Sigmoid colon (tissue), 7 donors: ENCODE measurements around the gene HTT. TPM values are rescaled to one million over a fixed set of nuclear protein-coding genes. Genes with fewer than 3 reads are reported as not detected.

Experiments used
- DNase-seq: peaks from one replicate; pipeline ENCODE4 v3.0.0-alpha.2; 2019
- H3K27ac ChIP-seq, 4 donors: fragments of 200-600 bp; sonication (generic); one replicate each; pipeline ENCODE4 v1.5.1; 2016 to 2019; ENCODE audit warnings: mild to moderate bottlenecking in 1 of 4
- H3K27me3 ChIP-seq, 3 donors: fragments of 200-600 bp; sonication (generic); one replicate each; pipeline ENCODE4 v1.5.1; 2019; ENCODE audit warnings: mild to moderate bottlenecking in 1 of 3
- H3K36me3 ChIP-seq, 4 donors: fragments of 200-600 bp; sonication (generic); one replicate each; pipeline ENCODE4 v1.5.1; 2016 to 2019
- H3K4me1 ChIP-seq, 4 donors: fragments of 200-600 bp; sonication (generic); one replicate each; pipeline ENCODE4 v1.5.1; 2017 to 2019
- H3K4me3 ChIP-seq, 4 donors: fragments of 200-600 bp; sonication (generic); one replicate each; pipeline ENCODE4 v1.5.1; 2017 to 2019; ENCODE audit warnings: mild to moderate bottlenecking in 2 of 4, moderate library complexity in 1 of 4
- H3K9me3 ChIP-seq, 4 donors: fragments of 200-600 bp in 3 of 4; sonication (generic) in 3 of 4; one replicate each; pipeline versions ENCODE4 v1.5.1 to v1.6.1; 2013 to 2019
- CTCF ChIP-seq, 4 experiments: fragments of 450-650 bp in 3 of 4; fragments of 200-600 bp in 1 of 4; IDR thresholded peaks; one replicate each; pipeline ENCODE4 v1.5.1; 2016 to 2019; ENCODE audit warnings: antibody characterized with exemption in 4 of 4, mild to moderate bottlenecking in 3 of 4, moderate library complexity in 2 of 4
- EP300 ChIP-seq, 4 donors: sonication (generic); formaldehyde crosslinking; IDR thresholded peaks; one replicate each; pipeline ENCODE4 v1.6.1; 2017; ENCODE audit warnings: antibody characterized with exemption in 4 of 4
- POLR2A ChIP-seq, 2 donors: fragments of 450-650 bp; IDR thresholded peaks; one replicate each; pipeline ENCODE4 v1.6.1; 2016; ENCODE audit warnings: antibody characterized with exemption in 2 of 2, mild to moderate bottlenecking in 2 of 2, moderate library complexity in 2 of 2
- POLR2AphosphoS5 ChIP-seq, 4 donors: sonication (generic); formaldehyde crosslinking; IDR thresholded peaks; one replicate each; pipeline ENCODE4 v1.6.1; 2017; ENCODE audit warnings: antibody characterized with exemption in 4 of 4
- WGBS, 2 donors: extraction: QIAGEN DNeasy Blood & Tissue Kit; methylation state at CpG; one replicate each; pipeline ENCODE4 v1.1.7; 2013; 5-methylcytosine and 5-hydroxymethylcytosine counted together
- intact Hi-C: fragments of 100-400 bp; cut with DNase I; formaldehyde crosslinking; loops from one replicate; pipeline ENCODE4 v1.15.1; 2023
- polyA plus RNA-seq, 3 donors: library from polyadenylated mRNA; stranded (reverse); fragments of 200-250 nt; gene quantifications; one replicate each; pipeline ENCODE4 v1.2.3, GENCODE V29; 2013
- total RNA-seq, 4 donors: library from RNA; depleted of rRNA; stranded (reverse); fragments of >200 nt; gene quantifications; one replicate each; pipeline ENCODE4 v1.1.0, GENCODE V29; 2016
- donor health status: healthy with polysubstance abuse.
- donor health status: Bipolar disorder and iron deficiency.
- donor health status: healthy.

Gene HTT
- total and polyA plus RNA-seq, 7 donors = 6.5 to 41.5 (median 22.7) TPM

- Histone ChIP-seq H3K36me3 (peaks cover 25 to 75% (median 55%) of the 10 kb centered on the region in 4 donors), H3K4me3 (no peak overlapping the region), H3K9me3 (no peaks in the 10 kb centered on the region), H3K27ac (no peak overlapping the region), H3K4me1 (peaks cover 0 to 19% (median 9%) of the 10 kb centered on the region in 4 donors), H3K27me3 (no peaks in the 10 kb centered on the region)
- TF ChIP-seq POLR2A (IDR thresholded peaks at IDR 0.05) (no peak), CTCF (IDR thresholded peaks at IDR 0.05) (no peak), EP300 (IDR thresholded peaks at IDR 0.05) (no peak), POLR2AphosphoS5 (IDR thresholded peaks at IDR 0.05) (no peak)
- WGBS, 2 donors = 97% methylated on average over 17 of the region's 17 CpGs
- no peak for DNase-seq
- intact Hi-C loops = no loop called here
Observed at GRCh38 chr4:3229964-3230363, 155.5 kb downstream of the HTT start.

DNA sequence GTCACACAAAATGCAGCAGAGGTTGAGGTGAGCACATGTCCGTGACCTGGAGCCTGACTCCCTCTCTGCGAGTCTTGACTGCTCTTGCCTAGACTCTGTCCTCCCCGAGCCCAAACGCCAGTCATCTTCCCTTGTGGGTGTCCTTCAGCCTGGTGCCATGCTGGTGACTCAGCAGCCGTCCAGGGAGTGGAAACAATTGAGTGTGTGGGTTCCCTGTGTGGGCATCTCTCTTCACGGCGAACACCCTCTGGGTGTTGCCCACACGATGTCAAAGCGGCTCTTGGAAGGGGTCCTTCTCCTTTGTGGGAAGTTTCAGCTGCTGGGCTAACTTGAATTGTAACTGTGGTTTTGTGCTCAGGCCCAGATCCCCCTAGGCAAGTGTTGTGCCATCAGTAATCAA, 157.0 kb downstream of the HTT start:
- no peak for DNase-seq
- intact Hi-C loops = no loop called here
- TF ChIP-seq CTCF (IDR thresholded peaks at IDR 0.05) = no peak
- TF ChIP-seq POLR2A (IDR thresholded peaks at IDR 0.05) = no peak
- TF ChIP-seq EP300 (IDR thresholded peaks at IDR 0.05) = no peak
- no peak for TF ChIP-seq POLR2AphosphoS5 (IDR thresholded peaks at IDR 0.05)
- Histone ChIP-seq H3K27me3 (no peaks in the 10 kb centered on the region), H3K9me3 (no peaks in the 10 kb centered on the region), H3K36me3 (peaks cover 36 to 78% (median 67%) of the 10 kb centered on the region in 4 donors), H3K4me1 (peaks cover 0 to 13% (median 9%) of the 10 kb centered on the region in 4 donors), H3K27ac (no peak overlapping the region), H3K4me3 (no peak overlapping the region)
- 92% methylated on average over 9 of the region's 9 CpGs for WGBS, 2 donors

- peaks cover 36 to 83% (median 69%) of the 10 kb centered on the region in 4 donors for H3K36me3 ChIP-seq
- no peak for DNase-seq
- WGBS, 2 donors = 95 to 96% methylated on average over 16 of the region's 16 CpGs
Observed at GRCh38 chr4:3232001-3232400, 157.5 kb downstream of the HTT start.

GRCh38 chr4:3232871-3233271, 158.4 kb downstream of the HTT start:
- Histone ChIP-seq H3K9me3 (no peaks in the 10 kb centered on the region), H3K27me3 (no peaks in the 10 kb centered on the region), H3K36me3 (peaks cover 36 to 90% (median 69%) of the 10 kb centered on the region in 4 donors), H3K4me1 (peaks cover 0 to 6% (median 4%) of the 10 kb centered on the region in 4 donors), H3K27ac (no peak overlapping the region), H3K4me3 (no peak overlapping the region)
- TF ChIP-seq EP300 (IDR thresholded peaks at IDR 0.05) (no peak), POLR2AphosphoS5 (IDR thresholded peaks at IDR 0.05) (no peak), POLR2A (IDR thresholded peaks at IDR 0.05) (no peak), CTCF (IDR thresholded peaks at IDR 0.05) (no peak)
- intact Hi-C loops = no loop called here
- 94 to 97% methylated on average over 15 of the region's 15 CpGs for WGBS, 2 donors
- DNase-seq = no peak

More at GRCh38 chr4:3232001-3232400, 157.5 kb downstream of the HTT start:
- Histone ChIP-seq H3K9me3 (no peaks in the 10 kb centered on the region), H3K27ac (no peak overlapping the region), H3K27me3 (no peaks in the 10 kb centered on the region), H3K4me1 (peaks cover 0 to 8% (median 7%) of the 10 kb centered on the region in 4 donors), H3K4me3 (no peak overlapping the region)
- intact Hi-C loops = no loop called here
- TF ChIP-seq POLR2AphosphoS5 (IDR thresholded peaks at IDR 0.05) (no peak), CTCF (IDR thresholded peaks at IDR 0.05) (no peak), POLR2A (IDR thresholded peaks at IDR 0.05) (no peak), EP300 (IDR thresholded peaks at IDR 0.05) (no peak)
